Coronary artery (tissue), 2 donors: ENCODE measurements around the gene PLEKHG7.

Source experiments
- DNase-seq: peaks from one replicate; pipeline ENCODE4 v3.0.0-alpha.2; 2017; ENCODE audit warnings: low spot score
- H3K27ac ChIP-seq, 2 donors: fragments of 200-600 bp; sonication (generic); one replicate each; pipeline ENCODE4 v1.5.1; 2016 to 2019
- H3K4me3 ChIP-seq: fragments of 200-600 bp; sonication (generic); 2 replicates; pipeline ENCODE4 v1.5.1; 2016; ENCODE audit warnings: mild to moderate bottlenecking, moderate library complexity
- TF ChIP-seq, protein P1 (sequence below): fragments of 200-600 bp; sonication (generic); IDR thresholded peaks from one replicate; pipeline ENCODE4 v1.5.1; 2019; ENCODE audit warnings: antibody characterized with exemption

PLEKHG7 gene

GRCh38 chr12:92721656-92722055 is 18.9 kb downstream of the PLEKHG7 start:
- Histone ChIP-seq H3K27ac (no peak overlapping the region), H3K4me3 (no peak overlapping the region)
- DNase-seq, result no peak
- TF ChIP-seq, protein P1, sequence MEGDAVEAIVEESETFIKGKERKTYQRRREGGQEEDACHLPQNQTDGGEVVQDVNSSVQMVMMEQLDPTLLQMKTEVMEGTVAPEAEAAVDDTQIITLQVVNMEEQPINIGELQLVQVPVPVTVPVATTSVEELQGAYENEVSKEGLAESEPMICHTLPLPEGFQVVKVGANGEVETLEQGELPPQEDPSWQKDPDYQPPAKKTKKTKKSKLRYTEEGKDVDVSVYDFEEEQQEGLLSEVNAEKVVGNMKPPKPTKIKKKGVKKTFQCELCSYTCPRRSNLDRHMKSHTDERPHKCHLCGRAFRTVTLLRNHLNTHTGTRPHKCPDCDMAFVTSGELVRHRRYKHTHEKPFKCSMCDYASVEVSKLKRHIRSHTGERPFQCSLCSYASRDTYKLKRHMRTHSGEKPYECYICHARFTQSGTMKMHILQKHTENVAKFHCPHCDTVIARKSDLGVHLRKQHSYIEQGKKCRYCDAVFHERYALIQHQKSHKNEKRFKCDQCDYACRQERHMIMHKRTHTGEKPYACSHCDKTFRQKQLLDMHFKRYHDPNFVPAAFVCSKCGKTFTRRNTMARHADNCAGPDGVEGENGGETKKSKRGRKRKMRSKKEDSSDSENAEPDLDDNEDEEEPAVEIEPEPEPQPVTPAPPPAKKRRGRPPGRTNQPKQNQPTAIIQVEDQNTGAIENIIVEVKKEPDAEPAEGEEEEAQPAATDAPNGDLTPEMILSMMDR, result no peak

GRCh38 chr12:92722897-92723296 is 20.1 kb downstream of the PLEKHG7 start:
- Histone ChIP-seq H3K4me3 (no peak overlapping the region), H3K27ac (no peak overlapping the region)
- DNase-seq, result no peak
- TF ChIP-seq, protein P1, result no peak

GRCh38 chr12:92726850-92727249 is 24.1 kb downstream of the PLEKHG7 start:
- Histone ChIP-seq H3K4me3 (no peak overlapping the region), H3K27ac (no peak overlapping the region)
- no peak for DNase-seq
- TF ChIP-seq, protein P1, result no peak

DNA sequence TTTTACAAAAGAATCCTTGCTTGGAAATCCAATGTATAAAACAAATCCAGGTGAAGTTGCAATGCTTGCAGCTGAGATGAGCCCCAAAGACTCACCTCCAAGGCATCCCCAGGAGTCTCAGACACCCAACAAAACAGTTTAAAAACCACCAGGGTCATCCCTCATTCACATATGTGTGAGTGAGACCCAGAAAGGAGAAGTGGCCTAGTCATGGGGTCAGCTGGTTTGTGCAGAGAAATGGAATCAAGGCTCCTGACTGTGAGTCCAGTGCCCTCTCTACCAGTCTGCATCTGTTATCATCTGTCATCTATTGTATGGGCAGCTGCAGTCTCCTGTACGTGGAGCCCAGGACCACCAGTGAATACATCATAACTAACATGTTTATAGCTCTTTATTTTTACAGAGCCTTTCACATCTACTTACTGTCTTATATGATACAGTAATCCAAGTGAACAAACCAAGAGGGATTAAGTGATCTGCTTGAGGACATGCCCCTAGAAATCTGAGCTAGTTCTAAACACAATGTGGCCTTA is 27.1 kb downstream of the PLEKHG7 start:
- Histone ChIP-seq H3K27ac (no peak overlapping the region), H3K4me3 (no peak overlapping the region)
- TF ChIP-seq, protein P1, result no peak
- no peak for DNase-seq

- no peak overlapping the region for H3K4me3 ChIP-seq
- H3K27ac ChIP-seq, result no peak overlapping the region
- TF ChIP-seq, protein P1, result no peak
- DNase-seq, result no peak
These were observed 28.0 kb downstream of the PLEKHG7 start for GRCh38 chr12:92730758-92731157.

GRCh38 chr12:92732216-92732615 is 29.4 kb downstream of the PLEKHG7 start:
- DNase-seq, result no peak
- TF ChIP-seq, protein P1, result no peak
- no peak overlapping the region for H3K4me3 ChIP-seq
- no peak overlapping the region for H3K27ac ChIP-seq

DNA sequence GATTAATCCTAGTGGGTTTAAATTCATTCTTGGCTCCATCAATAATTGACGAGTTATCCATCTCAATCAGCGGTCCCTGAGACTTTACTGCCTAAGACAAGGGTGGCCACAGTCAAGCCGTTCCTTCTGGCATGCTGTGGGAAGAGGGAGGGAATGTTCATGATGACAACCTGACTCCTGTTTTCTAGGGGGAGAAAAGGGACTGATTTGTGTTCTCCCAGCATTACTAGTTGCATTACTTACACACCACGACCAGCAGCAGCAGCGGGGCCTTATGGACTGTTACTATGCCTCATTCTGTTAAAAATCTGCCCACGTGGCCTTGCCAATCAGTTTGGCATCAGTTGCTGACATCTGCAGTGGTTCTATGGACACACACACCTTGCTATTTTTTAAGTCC is 29.9 kb downstream of the PLEKHG7 start:
- no peak overlapping the region for H3K4me3 ChIP-seq
- TF ChIP-seq, protein P1, result no peak
- DNase-seq, result no peak
- no peak overlapping the region for H3K27ac ChIP-seq
